ENCODE results near the gene ADGRD2. TPM values are rescaled to one million over a fixed set of nuclear protein-coding genes. Genes with fewer than 3 reads are reported as not detected.

ADGRD2 gene
- total and polyA plus RNA-seq, 10 donors, result 0.15 to 0.50 (median 0.25) TPM; not detected in 5

- Histone ChIP-seq H3K36me3 (no peaks in the 10 kb centered on the region), H3K4me3 (no peak overlapping the region), H3K4me1 (peaks cover 0 to 29% (median 17%) of the 10 kb centered on the region in 6 donors), H3K9me3 (no peaks in the 10 kb centered on the region), H3K27me3 (replicated peaks in 1 of 7) (peaks cover 0 to 45% (median 13%) of the 10 kb centered on the region in 7 donors), H3K27ac (no peak overlapping the region)
- WGBS, 5 donors, result 77 to 88% (median 84%) methylated on average over 7 of the region's 7 CpGs
- intact Hi-C loops (cut with DNase I; ENCODE audit: low total_unique reads), result no loop called here
- TF ChIP-seq POLR2A (IDR thresholded peaks at IDR 0.05) (no peak), POLR2AphosphoS5 (IDR thresholded peaks at IDR 0.05) (no peak), CTCF (IDR thresholded peaks at IDR 0.05 in 8 of 11, conservative IDR thresholded peaks at IDR 0.05 in 3 of 11) (no peak)
- no peak for DNase-seq
Observed at GRCh38 chr9:124472770-124473169, 22.5 kb downstream of the ADGRD2 start.

- peaks cover 0 to 35% (median 21%) of the 10 kb centered on the region in 6 donors for H3K4me1 ChIP-seq
- TF ChIP-seq POLR2A (IDR thresholded peaks at IDR 0.05) (no peak), POLR2AphosphoS5 (IDR thresholded peaks at IDR 0.05) (no peak), CTCF (IDR thresholded peaks at IDR 0.05 in 8 of 11, conservative IDR thresholded peaks at IDR 0.05 in 3 of 11) (no peak)
- peaks cover 0 to 50% (median 18%) of the 10 kb centered on the region in 7 donors for H3K27me3 ChIP-seq (replicated peaks in 1 of 7)
- no peaks in the 10 kb centered on the region for H3K36me3 ChIP-seq
- H3K4me3 ChIP-seq, result no peak overlapping the region
- no peak overlapping the region for H3K27ac ChIP-seq
- intact Hi-C loops (cut with DNase I; ENCODE audit: low total_unique reads), result no loop called here
- H3K9me3 ChIP-seq, result no peaks in the 10 kb centered on the region
- DNase-seq, result no peak
- 67 to 81% (median 81%) methylated on average over 10 of the region's 10 CpGs for WGBS, 5 donors
Observed at GRCh38 chr9:124473310-124473709, 23.1 kb downstream of the ADGRD2 start.

- H3K27me3 ChIP-seq (replicated peaks in 1 of 7), result peaks cover 0 to 55% (median 18%) of the 10 kb centered on the region in 7 donors
Observed at GRCh38 chr9:124474151-124474550, 23.9 kb downstream of the ADGRD2 start.

More at GRCh38 chr9:124474151-124474550, 23.9 kb downstream of the ADGRD2 start:
- no peak overlapping the region for H3K27ac ChIP-seq
- 58 to 98% (median 82%) methylated on average over 4 of the region's 4 CpGs for WGBS, 5 donors
- no peak overlapping the region for H3K4me3 ChIP-seq
- intact Hi-C loops (cut with DNase I; ENCODE audit: low total_unique reads), result no loop called here
- no peak for DNase-seq
- H3K4me1 ChIP-seq, result peaks cover 0 to 43% (median 24%) of the 10 kb centered on the region in 6 donors
- H3K36me3 ChIP-seq, result no peaks in the 10 kb centered on the region
- no peaks in the 10 kb centered on the region for H3K9me3 ChIP-seq
- no peak for TF ChIP-seq POLR2AphosphoS5 (IDR thresholded peaks at IDR 0.05)
- no peak for TF ChIP-seq POLR2A (IDR thresholded peaks at IDR 0.05)
- no peak for TF ChIP-seq CTCF (IDR thresholded peaks at IDR 0.05 in 8 of 11, conservative IDR thresholded peaks at IDR 0.05 in 3 of 11)
